ENCODE results near the gene ERVK3-1. TPM values are rescaled to one million over a fixed set of nuclear protein-coding genes. Genes with fewer than 3 reads are reported as not detected.

Gene ERVK3-1
- total RNA-seq, 1 donor from 2014 or later, result 36.2 TPM

DNA sequence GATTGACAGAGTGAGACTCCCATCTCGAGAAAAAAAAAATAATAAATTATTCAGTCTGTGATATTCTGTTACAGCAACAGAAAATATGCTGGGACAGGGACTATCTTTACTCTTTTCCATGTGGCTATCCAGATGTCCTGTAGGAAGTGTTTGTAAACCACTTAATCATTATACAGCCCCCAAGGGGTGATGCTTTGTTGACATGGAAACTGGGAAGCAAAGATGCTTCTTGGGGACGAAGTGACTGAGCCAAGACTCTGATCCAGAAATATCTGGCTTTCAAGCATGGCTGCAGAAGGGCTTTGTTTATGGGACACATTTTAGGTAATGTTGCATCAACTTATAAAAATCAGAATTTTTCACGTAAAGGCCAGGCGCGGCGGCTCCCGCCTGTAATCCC, 21.0 kb upstream of the ERVK3-1 start:
- H3K4me1 Mint-ChIP-seq (ENCODE audit: unreplicated experiment), result peaks cover 16% of the 10 kb centered on the region
- no peaks in the 10 kb centered on the region for H3K27me3 Mint-ChIP-seq (ENCODE audit: unreplicated experiment)
- H3K9me3 Mint-ChIP-seq (ENCODE audit: unreplicated experiment), result no peaks in the 10 kb centered on the region
- no peak for DNase-seq (ENCODE audit: extremely low spot score, unreplicated experiment)
- TF ChIP-seq, protein P1, sequence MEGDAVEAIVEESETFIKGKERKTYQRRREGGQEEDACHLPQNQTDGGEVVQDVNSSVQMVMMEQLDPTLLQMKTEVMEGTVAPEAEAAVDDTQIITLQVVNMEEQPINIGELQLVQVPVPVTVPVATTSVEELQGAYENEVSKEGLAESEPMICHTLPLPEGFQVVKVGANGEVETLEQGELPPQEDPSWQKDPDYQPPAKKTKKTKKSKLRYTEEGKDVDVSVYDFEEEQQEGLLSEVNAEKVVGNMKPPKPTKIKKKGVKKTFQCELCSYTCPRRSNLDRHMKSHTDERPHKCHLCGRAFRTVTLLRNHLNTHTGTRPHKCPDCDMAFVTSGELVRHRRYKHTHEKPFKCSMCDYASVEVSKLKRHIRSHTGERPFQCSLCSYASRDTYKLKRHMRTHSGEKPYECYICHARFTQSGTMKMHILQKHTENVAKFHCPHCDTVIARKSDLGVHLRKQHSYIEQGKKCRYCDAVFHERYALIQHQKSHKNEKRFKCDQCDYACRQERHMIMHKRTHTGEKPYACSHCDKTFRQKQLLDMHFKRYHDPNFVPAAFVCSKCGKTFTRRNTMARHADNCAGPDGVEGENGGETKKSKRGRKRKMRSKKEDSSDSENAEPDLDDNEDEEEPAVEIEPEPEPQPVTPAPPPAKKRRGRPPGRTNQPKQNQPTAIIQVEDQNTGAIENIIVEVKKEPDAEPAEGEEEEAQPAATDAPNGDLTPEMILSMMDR (IDR thresholded peaks at IDR 0.05), result no peak
- no peak overlapping the region for H3K4me3 Mint-ChIP-seq (ENCODE audit: unreplicated experiment)
- peaks cover 50% of the 10 kb centered on the region for H3K36me3 Mint-ChIP-seq (ENCODE audit: unreplicated experiment)
- H3K27ac Mint-ChIP-seq (ENCODE audit: unreplicated experiment), result no peak overlapping the region

DNA sequence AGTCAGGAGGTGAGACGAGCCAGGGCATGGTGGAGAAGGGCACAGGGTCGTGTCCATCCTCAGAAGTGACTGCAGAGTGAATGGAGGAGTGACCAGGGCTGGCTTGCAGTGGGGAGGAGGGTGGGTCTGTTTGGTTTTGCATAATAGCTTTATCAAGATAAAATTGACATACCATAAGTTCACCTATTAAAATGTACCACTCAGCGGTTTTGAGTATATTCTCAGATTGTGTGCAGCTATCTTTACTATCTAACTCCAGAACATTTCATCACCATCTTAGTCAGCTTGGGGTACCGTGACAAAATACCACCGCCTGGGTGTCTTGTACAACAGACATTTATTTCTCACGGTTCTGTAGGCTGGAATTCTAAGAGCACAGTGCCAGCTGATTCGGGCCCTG, 13.2 kb upstream of the ERVK3-1 start:
- H3K9me3 Mint-ChIP-seq (ENCODE audit: unreplicated experiment), result peaks cover 19% of the 10 kb centered on the region
- no peak overlapping the region for H3K27ac Mint-ChIP-seq (ENCODE audit: unreplicated experiment)
- TF ChIP-seq, protein P1 (IDR thresholded peaks at IDR 0.05), result no peak
- no peaks in the 10 kb centered on the region for H3K27me3 Mint-ChIP-seq (ENCODE audit: unreplicated experiment)
- no peaks in the 10 kb centered on the region for H3K4me1 Mint-ChIP-seq (ENCODE audit: unreplicated experiment)
- peaks cover 72% of the 10 kb centered on the region for H3K36me3 Mint-ChIP-seq (ENCODE audit: unreplicated experiment)
- no peak for DNase-seq (ENCODE audit: extremely low spot score, unreplicated experiment)
- no peak overlapping the region for H3K4me3 Mint-ChIP-seq (ENCODE audit: unreplicated experiment)

DNA sequence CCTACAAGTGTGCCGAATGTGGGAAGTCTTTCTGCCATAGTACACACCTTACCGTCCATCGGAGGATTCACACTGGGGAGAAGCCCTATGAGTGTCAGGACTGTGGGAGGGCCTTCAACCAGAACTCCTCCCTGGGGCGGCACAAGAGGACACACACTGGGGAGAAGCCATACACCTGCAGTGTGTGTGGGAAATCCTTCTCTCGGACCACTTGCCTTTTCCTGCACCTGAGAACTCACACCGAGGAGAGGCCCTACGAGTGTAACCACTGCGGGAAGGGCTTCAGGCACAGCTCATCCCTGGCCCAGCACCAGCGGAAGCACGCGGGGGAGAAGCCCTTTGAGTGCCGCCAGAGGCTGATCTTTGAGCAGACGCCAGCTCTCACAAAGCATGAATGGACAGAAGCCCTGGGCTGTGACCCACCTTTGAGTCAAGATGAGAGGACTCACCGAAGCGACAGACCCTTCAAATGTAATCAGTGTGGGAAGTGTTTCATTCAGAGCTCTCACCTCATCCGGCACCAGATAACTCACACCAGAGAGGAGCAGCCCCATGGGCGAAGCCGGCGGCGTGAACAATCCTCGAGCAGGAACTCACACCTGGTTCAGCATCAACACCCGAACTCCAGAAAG, 10.3 kb upstream of the ERVK3-1 start:
- H3K4me1 Mint-ChIP-seq (ENCODE audit: unreplicated experiment), result no peaks in the 10 kb centered on the region
- TF ChIP-seq, protein P1 (IDR thresholded peaks at IDR 0.05), result no peak
- H3K9me3 Mint-ChIP-seq (ENCODE audit: unreplicated experiment), result peaks cover 19% of the 10 kb centered on the region
- no peak overlapping the region for H3K4me3 Mint-ChIP-seq (ENCODE audit: unreplicated experiment)
- H3K36me3 Mint-ChIP-seq (ENCODE audit: unreplicated experiment), result peaks cover 67% of the 10 kb centered on the region
- H3K27me3 Mint-ChIP-seq (ENCODE audit: unreplicated experiment), result no peaks in the 10 kb centered on the region
- DNase-seq (ENCODE audit: extremely low spot score, unreplicated experiment), result no peak
- H3K27ac Mint-ChIP-seq (ENCODE audit: unreplicated experiment), result no peak overlapping the region

DNA sequence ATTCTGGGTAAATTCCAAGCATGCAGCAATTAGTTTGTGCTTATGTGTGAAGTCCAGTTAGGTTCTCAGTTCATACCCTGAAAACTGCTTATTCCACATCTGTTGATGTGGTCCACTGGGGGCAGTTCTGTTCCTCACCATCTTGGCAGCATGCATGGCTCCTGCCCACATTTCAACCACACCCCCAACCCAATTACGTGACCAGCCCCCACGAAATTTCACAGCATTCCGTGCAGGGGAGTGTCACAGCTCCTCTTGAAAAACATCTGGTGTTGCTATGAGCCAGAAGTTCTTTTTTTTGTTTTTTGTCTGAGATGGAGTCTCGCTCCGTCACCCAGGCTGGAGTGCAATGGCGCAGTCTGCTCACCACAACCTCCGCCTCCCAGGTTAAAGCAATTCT, 9.1 kb upstream of the ERVK3-1 start:
- Mint-ChIP-seq H3K27ac (ENCODE audit: unreplicated experiment) (no peak overlapping the region), H3K9me3 (ENCODE audit: unreplicated experiment) (peaks cover 19% of the 10 kb centered on the region), H3K4me1 (ENCODE audit: unreplicated experiment) (no peaks in the 10 kb centered on the region), H3K27me3 (ENCODE audit: unreplicated experiment) (no peaks in the 10 kb centered on the region), H3K4me3 (ENCODE audit: unreplicated experiment) (no peak overlapping the region), H3K36me3 (ENCODE audit: unreplicated experiment) (peaks cover 74% of the 10 kb centered on the region)
- no peak for DNase-seq (ENCODE audit: extremely low spot score, unreplicated experiment)
- TF ChIP-seq, protein P1 (IDR thresholded peaks at IDR 0.05), result no peak

DNA sequence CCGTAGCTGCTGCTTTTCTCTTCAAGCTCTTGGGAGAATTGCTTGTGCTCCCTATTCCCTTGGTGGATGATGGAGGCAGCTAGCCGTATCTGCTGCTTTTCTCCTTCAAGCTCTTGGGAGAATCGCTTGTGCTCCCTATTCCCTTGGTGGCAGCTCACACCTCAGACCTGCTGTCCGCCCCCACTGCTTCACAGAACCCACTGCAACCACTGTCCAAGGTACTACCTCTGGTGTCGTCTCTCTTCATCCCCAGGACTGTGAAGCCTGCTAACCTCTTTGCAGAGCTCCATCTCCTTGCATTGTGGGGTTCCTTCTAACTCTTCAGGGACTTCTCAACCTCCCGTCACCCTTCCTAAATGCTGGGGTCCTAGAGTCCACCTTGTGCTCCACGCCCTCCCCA, 4.6 kb upstream of the ERVK3-1 start:
- Mint-ChIP-seq H3K27ac (ENCODE audit: unreplicated experiment) (no peak overlapping the region), H3K4me3 (ENCODE audit: unreplicated experiment) (no peak overlapping the region), H3K9me3 (ENCODE audit: unreplicated experiment) (no peaks in the 10 kb centered on the region), H3K36me3 (ENCODE audit: unreplicated experiment) (peaks cover 42% of the 10 kb centered on the region), H3K4me1 (ENCODE audit: unreplicated experiment) (peaks cover 14% of the 10 kb centered on the region), H3K27me3 (ENCODE audit: unreplicated experiment) (no peaks in the 10 kb centered on the region)
- no peak for DNase-seq (ENCODE audit: extremely low spot score, unreplicated experiment)
- TF ChIP-seq, protein P1 (IDR thresholded peaks at IDR 0.05), result no peak

Measured in osteocyte (in vitro differentiated cells).